ENCODE data around the gene MYO1A. TPM values are rescaled to one million over a fixed set of nuclear protein-coding genes. Genes with fewer than 3 reads are reported as not detected.
"Not testable (repeated sequence)": the region's sequence is repeated elsewhere in the genome, so short reads cannot be mapped to it uniquely, and the experiment has no call there.

MYO1A gene
- total RNA-seq, 3 donors from 2014 or later (not counting 1 experiment from before 2014, with no cell fraction given): 1.1 TPM; not detected in 2

DNA sequence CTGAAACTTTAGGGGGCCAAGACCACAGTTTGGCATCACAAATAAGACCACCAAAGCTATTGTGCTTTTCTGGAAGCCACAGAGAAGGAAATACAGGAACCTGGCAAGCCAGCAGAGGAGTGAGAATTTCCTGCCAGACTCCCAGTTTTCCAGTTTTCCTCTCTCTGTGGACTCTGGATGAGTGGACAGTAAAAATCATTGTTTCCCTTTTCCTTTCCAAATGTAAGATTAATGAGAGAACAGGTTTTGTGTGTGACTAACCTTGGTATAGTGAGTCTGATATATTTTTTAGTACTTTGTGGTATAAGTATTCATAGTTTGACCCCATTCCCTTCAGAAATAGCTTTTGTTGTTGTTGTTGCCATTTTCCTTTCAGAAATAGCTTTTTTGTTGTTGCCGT is 31.0 kb downstream of the MYO1A start:
- Mint-ChIP-seq H3K36me3 (no peaks in the 10 kb centered on the region), H3K27me3 (ENCODE audit: low read depth in 2 of 2) (peaks cover 14 to 17% of the 10 kb centered on the region in 2 donors), H3K9me3 (no peaks in the 10 kb centered on the region), H3K27ac (no peak overlapping the region), H3K4me1 (no peaks in the 10 kb centered on the region), H3K4me3 (no peak overlapping the region)
- no peaks in the 10 kb centered on the region for H3K9me3 ChIP-seq (ENCODE audit: control insufficient read depth, insufficient read depth, low read length)
- WGBS (ENCODE audit: insufficient coverage): 86% methylated on average over 1 of the region's 1 CpG
- no peaks in the 10 kb centered on the region for H3K36me3 ChIP-seq (ENCODE audit: control insufficient read depth, insufficient read depth, low read length)
- TF ChIP-seq, protein P1, sequence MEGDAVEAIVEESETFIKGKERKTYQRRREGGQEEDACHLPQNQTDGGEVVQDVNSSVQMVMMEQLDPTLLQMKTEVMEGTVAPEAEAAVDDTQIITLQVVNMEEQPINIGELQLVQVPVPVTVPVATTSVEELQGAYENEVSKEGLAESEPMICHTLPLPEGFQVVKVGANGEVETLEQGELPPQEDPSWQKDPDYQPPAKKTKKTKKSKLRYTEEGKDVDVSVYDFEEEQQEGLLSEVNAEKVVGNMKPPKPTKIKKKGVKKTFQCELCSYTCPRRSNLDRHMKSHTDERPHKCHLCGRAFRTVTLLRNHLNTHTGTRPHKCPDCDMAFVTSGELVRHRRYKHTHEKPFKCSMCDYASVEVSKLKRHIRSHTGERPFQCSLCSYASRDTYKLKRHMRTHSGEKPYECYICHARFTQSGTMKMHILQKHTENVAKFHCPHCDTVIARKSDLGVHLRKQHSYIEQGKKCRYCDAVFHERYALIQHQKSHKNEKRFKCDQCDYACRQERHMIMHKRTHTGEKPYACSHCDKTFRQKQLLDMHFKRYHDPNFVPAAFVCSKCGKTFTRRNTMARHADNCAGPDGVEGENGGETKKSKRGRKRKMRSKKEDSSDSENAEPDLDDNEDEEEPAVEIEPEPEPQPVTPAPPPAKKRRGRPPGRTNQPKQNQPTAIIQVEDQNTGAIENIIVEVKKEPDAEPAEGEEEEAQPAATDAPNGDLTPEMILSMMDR (IDR thresholded peaks at IDR 0.05): no peak
- H3K27ac ChIP-seq (ENCODE audit: low read length): no peak overlapping the region
- no peaks in the 10 kb centered on the region for H3K27me3 ChIP-seq (ENCODE audit: control insufficient read depth, insufficient read depth, low read length)
- no peak for DNase-seq
- intact Hi-C loops (cut with micrococcal nuclease): no loop called here
- H3K4me1 ChIP-seq (ENCODE audit: control insufficient read depth, insufficient read depth, low read length): no peaks in the 10 kb centered on the region
- H3K4me3 ChIP-seq (ENCODE audit: low read length): no peak overlapping the region
- ATAC-seq: no peak

DNA sequence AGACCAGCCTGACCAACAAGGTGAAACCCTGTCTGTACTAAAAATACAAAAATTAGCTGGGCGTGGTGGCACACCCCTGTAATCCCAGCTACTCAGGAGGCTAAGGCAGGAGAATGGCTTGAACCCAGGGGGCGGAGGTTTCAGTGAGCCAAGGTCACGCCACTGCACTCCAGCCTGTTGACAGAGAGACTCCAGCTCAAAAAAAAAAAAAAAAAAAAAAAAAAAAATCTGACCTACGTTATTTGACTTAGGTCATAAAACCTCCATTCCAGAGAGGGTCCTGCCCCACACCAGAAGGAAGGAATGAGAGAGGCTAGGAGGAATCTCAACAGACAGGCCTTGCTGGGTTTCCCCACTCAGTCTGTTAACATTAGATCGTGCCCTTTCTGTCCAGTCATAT is 31.6 kb downstream of the MYO1A start:
- H3K27ac Mint-ChIP-seq; H3K27ac ChIP-seq (ENCODE audit: low read length); H3K9me3 ChIP-seq (ENCODE audit: control insufficient read depth, insufficient read depth, low read length); ATAC-seq; H3K9me3 Mint-ChIP-seq; DNase-seq; intact Hi-C loops (cut with micrococcal nuclease); H3K27me3 ChIP-seq (ENCODE audit: control insufficient read depth, insufficient read depth, low read length); H3K4me1 Mint-ChIP-seq; H3K4me1 ChIP-seq (ENCODE audit: control insufficient read depth, insufficient read depth, low read length); H3K36me3 ChIP-seq (ENCODE audit: control insufficient read depth, insufficient read depth, low read length); H3K36me3 Mint-ChIP-seq; H3K4me3 Mint-ChIP-seq; H3K4me3 ChIP-seq (ENCODE audit: low read length): not testable (repeated sequence)
- peaks cover 15 to 22% of the 10 kb centered on the region in 2 donors for H3K27me3 Mint-ChIP-seq (ENCODE audit: low read depth in 2 of 2)
- WGBS (ENCODE audit: insufficient coverage): 93% methylated on average over 4 of the region's 5 CpGs

DNA sequence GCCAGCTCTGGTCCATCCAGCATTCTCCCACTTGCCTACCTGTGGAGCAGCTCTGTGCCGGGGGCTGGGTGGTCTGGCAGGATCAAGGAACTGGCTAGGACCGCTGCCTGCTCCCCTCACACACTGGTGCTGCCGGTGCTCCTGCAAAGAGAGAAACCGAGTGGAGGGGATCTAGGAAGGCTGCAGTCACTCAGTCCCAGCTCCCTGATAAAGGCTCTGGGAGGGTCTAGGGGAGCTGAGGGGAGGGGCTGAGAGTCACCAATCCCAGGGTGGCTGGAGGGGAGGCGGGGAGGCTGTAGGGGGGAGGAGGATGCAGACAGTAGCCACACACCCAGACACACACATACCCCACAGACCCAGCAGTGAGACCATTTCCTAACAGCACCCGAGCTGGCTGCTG is 33.6 kb downstream of the MYO1A start, which contains the start of gene TAC3:
Gene TAC3, minus strand, starts transcription at position 182 of the 400 bp plus-strand sequence. CDS start 732 bp downstream, outside the sequence.
- Histone ChIP-seq H3K4me3 (ENCODE audit: low read length) (no peak within 1 kb of the TSS), H3K9me3 (ENCODE audit: control insufficient read depth, insufficient read depth, low read length) (no peaks in the 10 kb centered on the region), H3K36me3 (ENCODE audit: control insufficient read depth, insufficient read depth, low read length) (no peaks in the 10 kb centered on the region), H3K27ac (ENCODE audit: low read length) (no peak within 1 kb of the TSS), H3K4me1 (ENCODE audit: control insufficient read depth, insufficient read depth, low read length) (no peaks in the 10 kb centered on the region), H3K27me3 (ENCODE audit: control insufficient read depth, insufficient read depth, low read length) (no peaks in the 10 kb centered on the region)
- WGBS (ENCODE audit: insufficient coverage): 84% methylated on average over 5 of the region's 6 CpGs
- no peaks in the 10 kb centered on the region for H3K9me3 Mint-ChIP-seq
- DNase-seq (no peak), ATAC-seq (no peak)
- no peak within 1 kb of the TSS for H3K27ac Mint-ChIP-seq
- TF ChIP-seq, protein P1 (IDR thresholded peaks at IDR 0.05): no peak
- intact Hi-C loops (cut with micrococcal nuclease): no loop called here
- H3K4me3 Mint-ChIP-seq: no peak within 1 kb of the TSS
- H3K36me3 Mint-ChIP-seq: no peaks in the 10 kb centered on the region
- no peaks in the 10 kb centered on the region for H3K4me1 Mint-ChIP-seq
- peaks cover 21 to 32% of the 10 kb centered on the region in 2 donors for H3K27me3 Mint-ChIP-seq (ENCODE audit: low read depth in 2 of 2)

DNA sequence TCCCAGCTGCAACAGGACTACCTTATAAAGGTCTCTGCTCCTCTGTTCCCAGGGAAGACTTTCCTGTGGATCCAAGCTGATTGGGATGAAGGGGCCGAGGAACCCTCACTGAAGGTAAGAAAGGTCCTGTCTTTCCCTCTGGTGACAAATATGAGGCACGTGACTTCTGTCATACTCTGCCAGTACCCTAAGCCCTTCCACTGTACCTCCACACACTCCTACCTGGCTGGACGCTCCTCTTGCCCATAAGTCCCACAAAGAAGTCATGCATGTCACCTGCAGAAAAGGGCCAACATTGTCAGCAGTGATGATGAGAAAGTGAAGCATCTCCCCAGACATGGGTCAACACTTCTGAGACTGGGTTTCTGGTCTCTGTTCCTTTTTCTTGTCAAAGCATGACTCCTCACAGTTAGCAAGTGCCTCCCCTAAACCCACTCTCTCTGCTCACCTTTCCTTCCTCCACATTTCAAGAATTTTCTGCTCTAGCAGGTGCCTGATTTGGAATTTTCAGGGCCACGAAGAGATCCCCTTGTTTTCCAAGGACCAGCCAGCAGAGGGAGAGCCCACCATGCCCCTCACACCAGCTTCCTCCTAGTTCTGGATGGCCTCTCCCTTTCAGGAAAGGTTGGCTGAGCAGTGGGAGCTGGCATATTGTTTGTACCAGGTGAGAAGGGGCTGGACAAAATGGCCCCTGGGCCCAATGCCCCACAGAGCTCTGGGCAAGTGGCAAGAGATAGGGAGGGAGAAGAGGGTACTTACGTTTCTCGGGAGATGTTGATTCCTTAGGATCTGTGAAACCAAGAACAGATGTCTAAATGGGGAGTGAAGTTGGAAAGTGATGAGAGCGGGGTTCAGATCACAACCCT is 37.1 kb downstream of the MYO1A start:
- Histone ChIP-seq H3K4me1 (ENCODE audit: control insufficient read depth, insufficient read depth, low read length) (no peaks in the 10 kb centered on the region), H3K27me3 (ENCODE audit: control insufficient read depth, insufficient read depth, low read length) (no peaks in the 10 kb centered on the region), H3K9me3 (ENCODE audit: control insufficient read depth, insufficient read depth, low read length) (no peaks in the 10 kb centered on the region), H3K27ac (ENCODE audit: low read length) (no peak overlapping the region), H3K4me3 (ENCODE audit: low read length) (no peak overlapping the region), H3K36me3 (ENCODE audit: control insufficient read depth, insufficient read depth, low read length) (no peaks in the 10 kb centered on the region)
- peaks cover 21 to 32% of the 10 kb centered on the region in 2 donors for H3K27me3 Mint-ChIP-seq (ENCODE audit: low read depth in 2 of 2)
- ATAC-seq (no peak), DNase-seq (no peak)
- TF ChIP-seq, protein P1 (IDR thresholded peaks at IDR 0.05): no peak
- no peaks in the 10 kb centered on the region for H3K9me3 Mint-ChIP-seq
- no peak overlapping the region for H3K27ac Mint-ChIP-seq
- intact Hi-C loops (cut with micrococcal nuclease): no loop called here
- no peak overlapping the region for H3K4me3 Mint-ChIP-seq
- H3K4me1 Mint-ChIP-seq: peaks cover 0 to 4% of the 10 kb centered on the region in 2 donors
- 80% methylated on average over 7 of the region's 7 CpGs for WGBS (ENCODE audit: insufficient coverage)
- no peaks in the 10 kb centered on the region for H3K36me3 Mint-ChIP-seq

All from natural killer cell (primary cell).